Keratinocyte (primary cell): ENCODE data around the gene COX4I2. TPM values are rescaled to one million over a fixed set of nuclear protein-coding genes. Genes with fewer than 3 reads are reported as not detected.

Source experiments
- DNase-seq: peaks from one replicate; pipeline ENCODE4 v3.0.0-alpha.2; 2011; ENCODE audit warnings: low read depth, missing footprints, low spot score
- FAIRE-seq: peaks from 2 replicates; lab custom pipeline; 2011; peaks lifted over from hg19 to GRCh38; lab: Jason Lieb, UNC
- H2AFZ ChIP-seq: 2 replicates; pipeline ENCODE4 v1.6.0; 2012; ENCODE audit warnings: low read length, control low read depth, inconsistent platforms; ENCODE audit not compliant: control insufficient read depth
- H3K27ac ChIP-seq: 2 replicates; pipeline ENCODE4 v1.5.1; 2011; ENCODE audit warnings: low read length; ENCODE audit not compliant: control insufficient read depth, insufficient read depth
- H3K27me3 ChIP-seq: 3 replicates; pipeline ENCODE4 v1.6.0; 2011; ENCODE audit warnings: low read length; ENCODE audit not compliant: control insufficient read depth, insufficient read depth; ENCODE audit errors: extremely low read depth
- H3K36me3 ChIP-seq, 2 experiments: 2 replicates in 1 of 2; 3 replicates in 1 of 2; pipeline ENCODE4 v1.5.1; 2011; ENCODE audit warnings: low read length in 2 of 2, mild to moderate bottlenecking in 1 of 2; ENCODE audit not compliant: control insufficient read depth in 2 of 2, insufficient read depth in 2 of 2; ENCODE audit errors: extremely low read depth in 1 of 2
- H3K4me1 ChIP-seq: 3 replicates; pipeline ENCODE4 v1.5.1; 2011; ENCODE audit warnings: low read length; ENCODE audit not compliant: control insufficient read depth, insufficient read depth; ENCODE audit errors: extremely low read depth
- H3K4me2 ChIP-seq: 3 replicates; pipeline ENCODE4 v1.6.0; 2011; ENCODE audit warnings: low read depth, low read length; ENCODE audit not compliant: control insufficient read depth, insufficient read depth; ENCODE audit errors: extremely low read depth
- H3K4me3 ChIP-seq, 3 experiments: fragments of 200-600 bp in 1 of 3; sonication (generic) in 1 of 3; 2 replicates in 2 of 3; 3 replicates in 1 of 3; pipeline ENCODE4 v1.5.1; 2011 to 2016; ENCODE audit warnings: low read length in 3 of 3, mild to moderate bottlenecking in 3 of 3, control low read depth in 2 of 3, inconsistent platforms in 1 of 3, low read depth in 1 of 3, mixed read lengths in 1 of 3, mixed run types in 1 of 3, moderate library complexity in 1 of 3; ENCODE audit not compliant: control insufficient read depth in 2 of 3, insufficient read depth in 2 of 3; ENCODE audit errors: extremely low read depth in 1 of 3
- H3K79me2 ChIP-seq: 2 replicates; pipeline ENCODE4 v1.6.0; 2012; ENCODE audit warnings: low read length; ENCODE audit not compliant: control insufficient read depth, insufficient read depth
- H3K9ac ChIP-seq: 3 replicates; pipeline ENCODE4 v1.6.0; 2011; ENCODE audit warnings: low read length; ENCODE audit not compliant: control insufficient read depth, insufficient read depth; ENCODE audit errors: extremely low read depth
- H3K9me1 ChIP-seq: 3 replicates; pipeline ENCODE4 v1.6.0; 2011; ENCODE audit warnings: low read length; ENCODE audit not compliant: control insufficient read depth, insufficient read depth; ENCODE audit errors: extremely low read depth
- H3K9me3 ChIP-seq: 2 replicates; pipeline ENCODE4 v1.5.1; 2012; ENCODE audit warnings: low read depth, low read length; ENCODE audit not compliant: control insufficient read depth
- H4K20me1 ChIP-seq: 3 replicates; pipeline ENCODE4 v1.6.0; 2011; ENCODE audit warnings: low read length; ENCODE audit not compliant: control insufficient read depth, insufficient read depth; ENCODE audit errors: extremely low read depth
- CTCF ChIP-seq, 3 experiments: IDR thresholded peaks in 1 of 3; conservative IDR thresholded peaks in 1 of 3; optimal IDR thresholded peaks in 1 of 3; 2 replicates in 2 of 3; 3 replicates in 1 of 3; pipeline versions ENCODE3 to v1.5.1; 2011; ENCODE audit warnings: low read length in 3 of 3, mild to moderate bottlenecking in 3 of 3, moderate library complexity in 2 of 3, control low read depth in 1 of 3, inconsistent platforms in 1 of 3; ENCODE audit not compliant: insufficient read depth in 2 of 3; ENCODE audit errors: extremely low read depth in 1 of 3
- EZH2 ChIP-seq: IDR thresholded peaks from one replicate; pipeline ENCODE4 v1.6.1; 2012; ENCODE audit warnings: inconsistent platforms, mild to moderate bottlenecking, low read length, moderate library complexity
- dilution Hi-C: fragments of 300-500 bp; cut with MboI; formaldehyde crosslinking; loops from one replicate; pipeline ENCODE4 v1.7.0; 2020; ENCODE audit warnings: low sequenced_read_pairs; ENCODE audit not compliant: extremely low pct_ligation_motif_present
- polyA plus RNA-seq, 5 experiments: library from polyadenylated mRNA; depleted of rRNA in 3 of 5; stranded (reverse) in 3 of 5; stranded (forward) in 1 of 5; unstranded in 1 of 5; fragments of >200 nt; gene quantifications; 1 replicate in 1 of 5; 2 replicates in 3 of 5; 3 replicates in 1 of 5; pipeline versions ENCODE4 v1.2.1 to v1.2.3, GENCODE V29; 2011 to 2012; ENCODE audit warnings: missing spikeins in 2 of 5, low read depth in 1 of 5, low replicate concordance in 1 of 5

COX4I2 gene
- polyA plus RNA-seq, 1 donor (not counting 4 experiments of a cell fraction or from before 2014, with no cell fraction given), result not detected

DNA sequence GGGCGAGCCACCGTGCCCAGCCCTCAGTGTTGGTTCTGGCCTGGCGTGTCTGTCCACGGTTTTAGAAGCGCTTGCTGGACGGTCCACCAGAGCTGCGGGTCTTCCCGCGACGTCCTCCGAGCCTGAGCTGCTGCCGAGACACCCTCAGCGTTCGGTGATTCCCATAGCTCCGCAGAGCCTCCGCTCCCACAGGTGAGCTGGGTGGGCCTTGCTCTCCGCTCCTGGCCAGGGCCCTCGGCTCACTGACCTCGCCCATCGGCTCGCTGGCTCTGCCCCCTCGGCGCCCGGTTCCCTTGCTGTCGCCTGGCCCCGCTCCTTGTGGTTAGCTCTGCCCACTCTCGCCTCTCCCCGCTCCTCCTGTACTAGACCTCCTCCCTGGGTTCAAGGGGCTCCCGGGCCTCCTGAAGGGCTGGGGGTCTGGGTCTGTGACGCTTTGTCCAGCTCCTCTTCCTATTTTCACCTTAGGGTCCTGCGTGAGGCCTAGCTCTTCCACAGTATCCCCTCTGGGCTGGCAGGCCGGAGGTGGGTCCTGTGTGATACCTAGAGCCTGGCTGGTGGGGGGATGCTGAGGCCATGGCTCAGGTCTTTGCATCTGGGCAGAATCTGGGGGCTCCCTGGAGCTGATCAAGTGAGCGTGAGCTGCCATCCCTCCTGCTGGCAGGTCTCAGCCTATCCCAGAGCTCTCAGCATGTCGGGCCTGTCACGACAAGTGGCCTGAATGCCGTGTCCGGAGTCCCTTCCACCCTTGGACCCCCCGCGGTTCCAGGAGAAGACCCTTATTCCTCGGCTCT is 5.0 kb upstream of the COX4I2 start:
- DNase-seq (no peak), FAIRE-seq (no peak)
- Histone ChIP-seq H3K36me3 (no peaks in the 10 kb centered on the region), H3K27ac (no peak overlapping the region), H3K9me3 (no peaks in the 10 kb centered on the region), H2AFZ (no peak overlapping the region), H3K9ac (no peak overlapping the region), H3K79me2 (no peaks in the 10 kb centered on the region), H3K4me3 (no peak overlapping the region), H3K27me3 (peaks cover 8% of the 10 kb centered on the region), H3K4me1 (no peaks in the 10 kb centered on the region), H3K4me2 (no peak overlapping the region), H3K9me1 (no peaks in the 10 kb centered on the region), H4K20me1 (no peaks in the 10 kb centered on the region)
- dilution Hi-C loops, result no loop called here
- TF ChIP-seq EZH2 (no peak), CTCF (optimal IDR thresholded peaks at IDR 0.05 in 1 of 3, IDR thresholded peaks at IDR 0.05 in 1 of 3, conservative IDR thresholded peaks at IDR 0.05 in 1 of 3; ENCODE audit: extremely low read depth in 1 of 3, insufficient read depth in 2 of 3, low read length in 3 of 3) (no peak)

DNA sequence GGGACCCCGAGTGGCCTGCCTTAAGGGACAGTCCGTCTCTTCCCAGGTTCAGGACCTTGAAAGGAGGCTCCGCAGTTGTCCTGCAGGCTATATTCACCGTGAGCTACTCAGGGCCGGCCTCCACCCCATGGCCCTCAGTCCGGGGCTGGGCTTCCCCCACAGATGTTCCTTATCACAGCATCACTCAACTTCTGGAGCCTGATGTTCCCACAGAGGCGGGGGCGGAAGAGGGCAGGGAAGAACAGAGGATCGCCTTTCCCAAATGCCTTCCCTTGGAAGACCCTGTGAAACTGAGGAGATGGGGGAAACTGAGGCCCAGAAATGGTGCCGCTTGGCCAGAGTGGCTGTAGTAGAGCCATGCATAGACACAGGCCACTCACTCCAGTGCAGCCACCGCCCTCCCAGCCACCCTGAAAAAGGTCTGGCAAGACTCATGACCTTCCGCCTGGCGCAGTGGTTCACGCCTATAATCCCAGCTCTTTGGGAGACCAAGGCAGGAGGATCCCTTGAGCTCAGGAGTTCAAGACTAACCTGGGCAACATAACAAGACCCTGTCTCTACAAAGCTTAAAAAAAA is 4.3 kb upstream of the COX4I2 start:
- Histone ChIP-seq H3K27ac (no peak overlapping the region), H2AFZ (no peak overlapping the region), H4K20me1 (no peaks in the 10 kb centered on the region), H3K9me1 (no peaks in the 10 kb centered on the region), H3K79me2 (no peaks in the 10 kb centered on the region), H3K4me1 (no peaks in the 10 kb centered on the region), H3K27me3 (peaks cover 12% of the 10 kb centered on the region), H3K4me3 (no peak overlapping the region), H3K9me3 (no peaks in the 10 kb centered on the region), H3K36me3 (no peaks in the 10 kb centered on the region), H3K9ac (no peak overlapping the region), H3K4me2 (no peak overlapping the region)
- dilution Hi-C loops, result no loop called here
- FAIRE-seq, result no peak
- DNase-seq, result no peak
- TF ChIP-seq EZH2 (no peak), CTCF (optimal IDR thresholded peaks at IDR 0.05 in 1 of 3, IDR thresholded peaks at IDR 0.05 in 1 of 3, conservative IDR thresholded peaks at IDR 0.05 in 1 of 3; ENCODE audit: extremely low read depth in 1 of 3, insufficient read depth in 2 of 3, low read length in 3 of 3) (no peak)
